ENCODE results near the gene SCD5. TPM values are rescaled to one million over a fixed set of nuclear protein-coding genes. Genes with fewer than 3 reads are reported as not detected.

SCD5 gene
- total and polyA plus RNA-seq, 2 of the 13 experiments (the other 11 are each of a cell fraction or from before 2014, with no cell fraction given): not detected

GRCh38 chr4:82681754-82682153, 116.8 kb downstream of the SCD5 start:
- FAIRE-seq: no peak
- TF ChIP-seq ZNF34 (CRISPR knock-in tag; IDR thresholded peaks at IDR 0.05; ENCODE audit: borderline replicate concordance): no peak
- TF ChIP-seq ZNF703 (CRISPR knock-in tag; IDR thresholded peaks at IDR 0.05; ENCODE audit: borderline replicate concordance): no peak
- no peak for TF ChIP-seq REPIN1 (CRISPR knock-in tag; IDR thresholded peaks at IDR 0.05; ENCODE audit: borderline replicate concordance, low read depth)
- TF ChIP-seq ZNF460 (CRISPR knock-in tag; IDR thresholded peaks at IDR 0.05; ENCODE audit: borderline replicate concordance): no peak
- TF ChIP-seq, protein P1, sequence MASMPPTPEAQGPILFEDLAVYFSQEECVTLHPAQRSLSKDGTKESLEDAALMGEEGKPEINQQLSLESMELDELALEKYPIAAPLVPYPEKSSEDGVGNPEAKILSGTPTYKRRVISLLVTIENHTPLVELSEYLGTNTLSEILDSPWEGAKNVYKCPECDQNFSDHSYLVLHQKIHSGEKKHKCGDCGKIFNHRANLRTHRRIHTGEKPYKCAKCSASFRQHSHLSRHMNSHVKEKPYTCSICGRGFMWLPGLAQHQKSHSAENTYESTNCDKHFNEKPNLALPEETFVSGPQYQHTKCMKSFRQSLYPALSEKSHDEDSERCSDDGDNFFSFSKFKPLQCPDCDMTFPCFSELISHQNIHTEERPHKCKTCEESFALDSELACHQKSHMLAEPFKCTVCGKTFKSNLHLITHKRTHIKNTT (CRISPR knock-in tag; IDR thresholded peaks at IDR 0.05): no peak
- TF ChIP-seq, protein P2, sequence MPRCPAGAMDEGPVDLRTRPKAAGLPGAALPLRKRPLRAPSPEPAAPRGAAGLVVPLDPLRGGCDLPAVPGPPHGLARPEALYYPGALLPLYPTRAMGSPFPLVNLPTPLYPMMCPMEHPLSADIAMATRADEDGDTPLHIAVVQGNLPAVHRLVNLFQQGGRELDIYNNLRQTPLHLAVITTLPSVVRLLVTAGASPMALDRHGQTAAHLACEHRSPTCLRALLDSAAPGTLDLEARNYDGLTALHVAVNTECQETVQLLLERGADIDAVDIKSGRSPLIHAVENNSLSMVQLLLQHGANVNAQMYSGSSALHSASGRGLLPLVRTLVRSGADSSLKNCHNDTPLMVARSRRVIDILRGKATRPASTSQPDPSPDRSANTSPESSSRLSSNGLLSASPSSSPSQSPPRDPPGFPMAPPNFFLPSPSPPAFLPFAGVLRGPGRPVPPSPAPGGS (CRISPR knock-in tag; IDR thresholded peaks at IDR 0.05): no peak
- TF ChIP-seq ZBTB26 (CRISPR knock-in tag; IDR thresholded peaks at IDR 0.05; ENCODE audit: borderline replicate concordance): no peak
- TF ChIP-seq, protein P3, sequence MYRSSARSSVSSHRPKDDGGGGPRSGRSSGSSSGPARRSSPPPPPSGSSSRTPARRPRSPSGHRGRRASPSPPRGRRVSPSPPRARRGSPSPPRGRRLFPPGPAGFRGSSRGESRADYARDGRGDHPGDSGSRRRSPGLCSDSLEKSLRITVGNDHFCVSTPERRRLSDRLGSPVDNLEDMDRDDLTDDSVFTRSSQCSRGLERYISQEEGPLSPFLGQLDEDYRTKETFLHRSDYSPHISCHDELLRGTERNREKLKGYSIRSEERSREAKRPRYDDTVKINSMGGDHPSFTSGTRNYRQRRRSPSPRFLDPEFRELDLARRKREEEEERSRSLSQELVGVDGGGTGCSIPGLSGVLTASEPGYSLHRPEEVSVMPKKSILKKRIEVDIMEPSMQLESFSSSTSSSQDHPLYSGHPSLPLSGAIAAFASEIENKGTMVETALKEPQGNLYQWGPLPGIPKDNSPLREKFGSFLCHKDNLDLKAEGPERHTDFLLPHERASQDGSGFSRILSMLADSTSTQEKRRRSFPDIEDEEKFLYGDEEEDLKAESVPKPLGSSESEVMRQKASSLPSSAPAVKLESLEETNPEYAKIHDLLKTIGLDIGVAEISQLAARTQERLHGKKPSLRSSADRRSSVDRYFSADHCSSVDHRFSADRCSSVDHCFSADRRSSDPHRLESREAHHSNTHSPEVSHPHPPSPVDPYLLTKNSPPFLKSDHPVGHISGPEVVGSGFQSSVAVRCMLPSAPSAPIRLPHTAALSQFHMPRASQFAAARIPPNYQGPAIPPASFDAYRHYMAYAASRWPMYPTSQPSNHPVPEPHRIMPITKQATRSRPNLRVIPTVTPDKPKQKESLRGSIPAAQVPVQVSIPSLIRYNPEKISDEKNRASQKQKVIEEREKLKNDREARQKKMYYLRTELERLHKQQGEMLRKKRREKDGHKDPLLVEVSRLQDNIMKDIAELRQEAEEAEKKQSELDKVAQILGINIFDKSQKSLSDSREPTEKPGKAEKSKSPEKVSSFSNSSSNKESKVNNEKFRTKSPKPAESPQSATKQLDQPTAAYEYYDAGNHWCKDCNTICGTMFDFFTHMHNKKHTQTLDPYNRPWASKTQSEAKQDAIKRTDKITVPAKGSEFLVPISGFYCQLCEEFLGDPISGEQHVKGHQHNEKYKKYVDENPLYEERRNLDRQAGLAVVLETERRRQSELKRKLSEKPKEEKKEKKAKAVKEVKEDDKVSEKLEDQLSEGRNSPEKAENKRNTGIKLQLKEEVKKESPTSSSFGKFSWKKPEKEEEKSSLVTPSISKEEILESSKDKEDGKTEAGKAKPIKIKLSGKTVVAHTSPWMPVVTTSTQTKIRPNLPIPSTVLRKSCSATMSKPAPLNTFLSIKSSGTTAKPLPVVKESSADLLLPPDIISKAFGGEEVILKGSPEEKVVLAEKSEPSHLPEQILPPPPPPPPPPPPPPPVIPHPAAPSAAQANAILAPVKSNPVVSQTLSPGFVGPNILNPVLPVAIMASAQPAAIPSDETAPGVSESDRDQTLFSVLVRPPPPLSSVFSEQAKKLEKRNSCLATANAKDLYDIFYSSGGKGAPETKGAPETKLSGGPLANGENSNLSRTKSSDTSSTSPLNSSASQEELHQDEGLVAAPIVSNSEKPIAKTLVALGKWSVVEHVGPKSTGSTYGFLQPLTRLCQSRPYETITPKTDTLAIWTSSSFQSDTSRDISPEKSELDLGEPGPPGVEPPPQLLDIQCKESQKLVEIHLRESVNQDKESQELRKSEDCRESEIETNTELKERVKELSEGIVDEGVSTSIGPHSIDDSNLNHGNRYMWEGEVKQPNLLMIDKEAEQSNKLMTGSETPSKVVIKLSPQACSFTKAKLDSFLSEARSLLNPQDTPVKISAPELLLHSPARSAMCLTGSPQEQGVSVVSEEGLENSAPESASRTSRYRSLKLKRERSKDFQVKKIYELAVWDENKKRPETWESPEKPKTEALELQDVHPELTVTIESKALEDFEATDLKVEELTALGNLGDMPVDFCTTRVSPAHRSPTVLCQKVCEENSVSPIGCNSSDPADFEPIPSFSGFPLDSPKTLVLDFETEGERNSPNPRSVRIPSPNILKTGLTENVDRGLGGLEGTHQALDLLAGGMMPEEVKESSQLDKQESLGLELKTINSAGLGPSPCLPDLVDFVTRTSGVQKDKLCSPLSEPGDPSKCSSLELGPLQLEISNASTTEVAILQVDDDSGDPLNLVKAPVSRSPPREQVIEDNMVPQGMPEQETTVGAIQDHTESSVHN (CRISPR knock-in tag; IDR thresholded peaks at IDR 0.05): no peak
- no peak for TF ChIP-seq IRX3 (CRISPR knock-in tag; IDR thresholded peaks at IDR 0.05; ENCODE audit: borderline replicate concordance, low read depth)
- TF ChIP-seq ZNF484 (CRISPR knock-in tag; IDR thresholded peaks at IDR 0.05; ENCODE audit: borderline replicate concordance, low read depth): no peak
- no peak for TF ChIP-seq ZNF274 (CRISPR knock-in tag; IDR thresholded peaks at IDR 0.05)
- TF ChIP-seq, protein P4, sequence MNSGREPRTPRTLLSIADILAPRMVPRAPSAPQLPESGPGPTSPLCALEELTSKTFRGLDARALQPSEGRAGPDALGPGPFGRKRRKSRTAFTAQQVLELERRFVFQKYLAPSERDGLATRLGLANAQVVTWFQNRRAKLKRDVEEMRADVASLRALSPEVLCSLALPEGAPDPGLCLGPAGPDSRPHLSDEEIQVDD (CRISPR knock-in tag; IDR thresholded peaks at IDR 0.05; ENCODE audit: borderline replicate concordance): no peak

More at GRCh38 chr4:82681754-82682153, 116.8 kb downstream of the SCD5 start:
- CTCF ChIA-PET (ENCODE audit: low intra/inter-chr PET ratio, low total read pairs): no interaction called here
- Histone ChIP-seq H3K36me3 (replicated peaks in 1 of 2; ENCODE audit: control insufficient read depth in 1 of 2, insufficient read depth in 2 of 2, low read length in 2 of 2) (no peaks in the 10 kb centered on the region), H3K9ac (ENCODE audit: insufficient read depth, low read depth, low read length) (no peak overlapping the region), H3K4me3 (replicated peaks in 1 of 3; ENCODE audit: insufficient read depth in 1 of 3, low read depth in 2 of 3, low read length in 3 of 3) (no peak overlapping the region), H4K20me1 (ENCODE audit: insufficient read depth, low read length) (no peaks in the 10 kb centered on the region), H3K4me2 (ENCODE audit: low read depth, low read length) (no peak overlapping the region), H2AFZ (ENCODE audit: low read length) (no peak overlapping the region), H3K79me2 (ENCODE audit: insufficient read depth, low read length) (no peaks in the 10 kb centered on the region), H3K27me3 (ENCODE audit: control insufficient read depth in 1 of 2, insufficient read depth in 2 of 2, low read length in 2 of 2) (no peaks in the 10 kb centered on the region; a peak in 1 of 5 replicates), H3K4me1 (ENCODE audit: insufficient read depth, low read length) (no peaks in the 10 kb centered on the region), H3K9me3 (ENCODE audit: low read length) (no peaks in the 10 kb centered on the region), H3K27ac (ENCODE audit: extremely low read length, insufficient read depth, low read length) (no peak overlapping the region)
- 54% methylated on average over 1 of the region's 1 CpG for WGBS (ENCODE audit: low lambda C conversion rate)
- BruUV-seq (replicated peaks): no TSS peak
- POLR2A ChIA-PET: no interaction called here
- ATAC-seq (no peak), DNase-seq (ENCODE audit: low spot score) (no peak)
- intact Hi-C loops (cut with micrococcal nuclease; ENCODE audit: unreplicated experiment): no loop called here
- in situ Hi-C loops (cut with HindIII; ENCODE audit: extremely low pct_ligation_motif_present, low pct_unique_long_range_greater_than_20kb): no loop called here
